OCI-LY7 (cell line): ENCODE measurements around the gene KCNQ4. TPM values are rescaled to one million over a fixed set of nuclear protein-coding genes. Genes with fewer than 3 reads are reported as not detected.

Source experiments
- BruUV-seq: library from RNA; stranded (reverse); fragments of 400-500 nt; replicated peaks from 2 replicates; lab custom pipeline; 2021; lab: Mats Ljungman, UMichigan
- CTCF ChIA-PET: fragments of 300-600 bp; sonication (Branson Sonifier 250); formaldehyde crosslinking; loops from one replicate; lab custom pipeline; 2022; ENCODE audit warnings: antibody characterized with exemption; ENCODE audit not compliant: unreplicated experiment; lab: Charles Lee
- POLR2A ChIA-PET: fragments of 300-600 bp; sonication (Branson Sonifier 250); formaldehyde crosslinking; loops from one replicate; lab custom pipeline; 2022; ENCODE audit warnings: antibody characterized with exemption; lab: Charles Lee
- DNase-seq: peaks from one replicate; pipeline ENCODE4 v3.0.0-alpha.2; 2015; ENCODE audit warnings: low spot score
- H2AFZ ChIP-seq: fragments of 200-600 bp; sonication (generic), shearing (Covaris generic); 2 replicates; pipeline ENCODE4 v1.6.1; 2014; ENCODE audit warnings: mild to moderate bottlenecking, antibody characterized with exemption, low read length, moderate library complexity
- H3K27ac ChIP-seq: fragments of 200-600 bp; sonication (generic); 2 replicates; pipeline ENCODE4 v1.5.1; 2014; ENCODE audit warnings: mixed run types, low read depth, mild to moderate bottlenecking, moderate library complexity, low read length, inconsistent platforms; ENCODE audit not compliant: poor library complexity, severe bottlenecking
- H3K36me3 ChIP-seq: fragments of 200-600 bp; sonication (generic); 2 replicates; pipeline ENCODE4 v1.6.1; 2014; ENCODE audit warnings: mild to moderate bottlenecking, antibody characterized with exemption, low read length, moderate library complexity, mixed read lengths; ENCODE audit not compliant: insufficient read depth
- H3K4me1 ChIP-seq: fragments of 200-600 bp; sonication (generic); 2 replicates; pipeline ENCODE4 v1.5.1; 2014; ENCODE audit warnings: mild to moderate bottlenecking, low read length; ENCODE audit not compliant: insufficient read depth, poor library complexity, severe bottlenecking
- H3K4me2 ChIP-seq: fragments of 200-600 bp; sonication (generic); 2 replicates; pipeline ENCODE4 v1.6.1; 2014; ENCODE audit warnings: mild to moderate bottlenecking, low read length
- H3K4me3 ChIP-seq: fragments of 200-600 bp; sonication (generic); 2 replicates; pipeline ENCODE4 v1.5.1; 2014; ENCODE audit warnings: mild to moderate bottlenecking, low read depth, low read length; ENCODE audit not compliant: poor library complexity, severe bottlenecking
- H3K79me2 ChIP-seq: fragments of 200-600 bp; sonication (generic); 2 replicates; pipeline ENCODE4 v1.6.1; 2016; ENCODE audit warnings: low read depth, mild to moderate bottlenecking, low read length, moderate library complexity, mixed read lengths; ENCODE audit not compliant: insufficient read depth
- H3K9me2 ChIP-seq: fragments of 200-600 bp; sonication (generic); 2 replicates; pipeline ENCODE4 v1.6.1; 2016; ENCODE audit warnings: mild to moderate bottlenecking, low read length, mixed read lengths; ENCODE audit not compliant: insufficient read depth
- H3K9me3 ChIP-seq: fragments of 200-600 bp; sonication (generic); 2 replicates; pipeline ENCODE4 v1.6.1; 2014; ENCODE audit warnings: mild to moderate bottlenecking, mixed run types, low read length, mixed read lengths
- H4K20me1 ChIP-seq: fragments of 200-600 bp; sonication (generic); 2 replicates; pipeline ENCODE4 v1.6.1; 2014; ENCODE audit warnings: mild to moderate bottlenecking, antibody characterized with exemption, low read length, moderate library complexity, mixed read lengths; ENCODE audit not compliant: insufficient read depth
- CTCF ChIP-seq: fragments of 200-600 bp; sonication (generic); conservative IDR thresholded peaks from 2 replicates; pipeline ENCODE4 v1.5.1; 2014; ENCODE audit warnings: mild to moderate bottlenecking, antibody characterized with exemption, low read length, moderate library complexity, mixed read lengths
- EZH2phosphoT487 ChIP-seq: fragments of 200-600 bp; sonication (generic); IDR thresholded peaks from 2 replicates; pipeline ENCODE4 v1.6.1; 2018; ENCODE audit warnings: low read depth, borderline replicate concordance, mild to moderate bottlenecking, mixed run types, antibody characterized with exemption, low read length, moderate library complexity, mixed read lengths
- intact Hi-C: fragments of 100-400 bp; cut with micrococcal nuclease; formaldehyde crosslinking; loops from one replicate; pipeline ENCODE4 v1.10.0; 2022; ENCODE audit not compliant: unreplicated experiment
- total RNA-seq, 2 experiments: library from RNA; depleted of rRNA in 1 of 2; stranded (reverse); fragments of >200 nt in 1 of 2; shearing (Covaris generic) in 1 of 2; gene quantifications; 2 replicates each; pipeline ENCODE4 v1.2.3, GENCODE V29; 2014 to 2022

Gene KCNQ4
- total RNA-seq, 2 experiments from 2014 or later: 0.16 to 0.49 TPM

- no peak for DNase-seq
- Histone ChIP-seq H3K4me2 (no peak overlapping the region), H4K20me1 (no peaks in the 10 kb centered on the region), H3K9me2 (no peaks in the 10 kb centered on the region), H3K9me3 (no peaks in the 10 kb centered on the region), H3K36me3 (no peaks in the 10 kb centered on the region), H3K27ac (no peak overlapping the region), H3K4me3 (no peak overlapping the region), H2AFZ (no peak overlapping the region), H3K79me2 (no peaks in the 10 kb centered on the region), H3K4me1 (no peaks in the 10 kb centered on the region)
- TF ChIP-seq CTCF: no peak
- TF ChIP-seq EZH2phosphoT487: no peak
- no TSS peak for BruUV-seq
- POLR2A ChIA-PET: no interaction called here
- CTCF ChIA-PET: no interaction called here
- intact Hi-C loops: no loop called here
Measured at GRCh38 chr1:40785446-40785845, 1.9 kb downstream of the KCNQ4 start.

- Histone ChIP-seq H3K9me2 (no peaks in the 10 kb centered on the region), H3K4me3 (no peak overlapping the region), H3K79me2 (no peaks in the 10 kb centered on the region), H3K4me1 (no peaks in the 10 kb centered on the region), H3K9me3 (no peaks in the 10 kb centered on the region), H2AFZ (no peak overlapping the region), H4K20me1 (no peaks in the 10 kb centered on the region), H3K36me3 (no peaks in the 10 kb centered on the region), H3K27ac (no peak overlapping the region), H3K4me2 (no peak overlapping the region)
- TF ChIP-seq CTCF: no peak
- TF ChIP-seq EZH2phosphoT487: no peak
- ChIA-PET POLR2A (interaction anchor here (0.6 kb wide), 1 partner anchor 171 kb away, joined by 3 read pairs; no protein-coding TSS in a partner anchor), CTCF (no interaction called here)
- intact Hi-C loops: no loop called here
- BruUV-seq: no TSS peak
- no peak for DNase-seq
Measured at GRCh38 chr1:40786171-40786994, 2.8 kb downstream of the KCNQ4 start.

- Histone ChIP-seq H3K79me2 (no peaks in the 10 kb centered on the region), H4K20me1 (no peaks in the 10 kb centered on the region), H3K9me3 (no peaks in the 10 kb centered on the region), H2AFZ (no peak overlapping the region), H3K4me1 (no peaks in the 10 kb centered on the region), H3K4me3 (no peak overlapping the region), H3K4me2 (no peak overlapping the region), H3K36me3 (no peaks in the 10 kb centered on the region), H3K27ac (no peak overlapping the region), H3K9me2 (no peaks in the 10 kb centered on the region)
- ChIA-PET CTCF (no interaction called here), POLR2A (no interaction called here)
- intact Hi-C loops: no loop called here
- DNase-seq: no peak
- no TSS peak for BruUV-seq
- TF ChIP-seq EZH2phosphoT487: no peak
- no peak for TF ChIP-seq CTCF
Measured at GRCh38 chr1:40786995-40787705, 3.6 kb downstream of the KCNQ4 start.
